ENCODE measurements around the gene MYO10. TPM values are rescaled to one million over a fixed set of nuclear protein-coding genes. Genes with fewer than 3 reads are reported as not detected.

Gene MYO10
- total RNA-seq, 1 experiment from 2014 or later = 89.8 TPM

- TF ChIP-seq ZBTB43 (CRISPR knock-in tag; IDR thresholded peaks at IDR 0.05) = no peak
Observed at GRCh38 chr5:16773991-16774390, 162.1 kb downstream of the MYO10 start (continued).

- no peaks in the 10 kb centered on the region for H3K9me3 Mint-ChIP-seq
- no peak overlapping the region for H3K4me3 Mint-ChIP-seq
- TF ChIP-seq ATF1 (CRISPR knock-in tag; IDR thresholded peaks at IDR 0.05) = no peak
- no peak for TF ChIP-seq ZSCAN18 (CRISPR knock-in tag; IDR thresholded peaks at IDR 0.05)
- no peak for TF ChIP-seq TP53 (CRISPR knock-in tag; IDR thresholded peaks at IDR 0.05)
- ChIA-PET POLR2A (no interaction called here), CTCF (no interaction called here)
- DNase-seq (ENCODE audit: low spot score) (no peak), ATAC-seq (no peak)
- H3K36me3 Mint-ChIP-seq = no peaks in the 10 kb centered on the region; the same call in 1 of the 2 replicates
- no peak overlapping the region for H3K27ac Mint-ChIP-seq
- no peaks in the 10 kb centered on the region for H3K27me3 Mint-ChIP-seq (ENCODE audit: low read depth)
- H3K4me1 Mint-ChIP-seq = peaks cover 32% of the 10 kb centered on the region
Observed at GRCh38 chr5:16772556-16772955, 163.5 kb downstream of the MYO10 start.

GRCh38 chr5:16768184-16768583, 167.9 kb downstream of the MYO10 start:
- ChIA-PET CTCF (interaction anchor here (1.0 kb wide), 1 partner anchor 9 kb away, joined by 7 read pairs; no protein-coding TSS in a partner anchor), POLR2A (interaction anchor here (0.6 to 0.7 kb wide), 3 partner anchors 13 to 54 kb away, joined by 3 to 7 read pairs (median 6); no protein-coding TSS in a partner anchor)
- Mint-ChIP-seq H3K4me1 (peaks cover 10% of the 10 kb centered on the region), H3K27me3 (ENCODE audit: low read depth) (no peaks in the 10 kb centered on the region), H3K9me3 (no peaks in the 10 kb centered on the region), H3K36me3 (peaks cover 14% of the 10 kb centered on the region), H3K4me3 (no peak overlapping the region), H3K27ac (no peak overlapping the region)
- ATAC-seq (peak; percentile 73; the same call in 1 of the 2 replicates), DNase-seq (ENCODE audit: low spot score) (no peak)
- TF ChIP-seq MLX (CRISPR knock-in tag; IDR thresholded peaks at IDR 0.05) (no peak), IRF1 (CRISPR knock-in tag; IDR thresholded peaks at IDR 0.05) (no peak), SP1 (CRISPR knock-in tag; conservative IDR thresholded peaks at IDR 0.05) (no peak), ZBTB21 (CRISPR knock-in tag; IDR thresholded peaks at IDR 0.05; ENCODE audit: borderline replicate concordance) (no peak), FOXJ3 (CRISPR knock-in tag; IDR thresholded peaks at IDR 0.05; ENCODE audit: borderline replicate concordance) (no peak), MAX (CRISPR knock-in tag; IDR thresholded peaks at IDR 0.05) (no peak), NFYB (CRISPR knock-in tag; conservative IDR thresholded peaks at IDR 0.05; ENCODE audit: low read depth) (no peak), ARID4B (CRISPR knock-in tag; IDR thresholded peaks at IDR 0.05; ENCODE audit: borderline replicate concordance) (no peak), ZNF425 (CRISPR knock-in tag; conservative IDR thresholded peaks at IDR 0.05) (no peak), IRF2 (CRISPR knock-in tag; IDR thresholded peaks at IDR 0.05; ENCODE audit: borderline replicate concordance, low read depth) (no peak), HMGA2 (CRISPR knock-in tag; IDR thresholded peaks at IDR 0.05) (no peak), ZNF512 (CRISPR knock-in tag; IDR thresholded peaks at IDR 0.05; ENCODE audit: borderline replicate concordance) (no peak), TEAD4 (CRISPR knock-in tag; IDR thresholded peaks at IDR 0.05) (no peak), E2F4 (CRISPR knock-in tag; IDR thresholded peaks at IDR 0.05; ENCODE audit: borderline replicate concordance, low read depth) (no peak), PRRX2 (CRISPR knock-in tag; IDR thresholded peaks at IDR 0.05) (no peak)
